OCI-LY3 (cell line): ENCODE measurements around the gene CABS1.

Experiments used
- H2AFZ ChIP-seq: fragments of 200-600, 300-600 bp; shearing (Covaris generic); 2 replicates; pipeline ENCODE4 v1.6.0; 2014; ENCODE audit warnings: antibody characterized with exemption, low read depth, low read length
- H3K27ac ChIP-seq: fragments of 200-600, 300-600 bp; sonication (generic); 2 replicates; pipeline ENCODE4 v1.5.1; 2014; ENCODE audit warnings: mild to moderate bottlenecking, low read length, moderate library complexity, mixed read lengths
- H3K27me3 ChIP-seq: fragments of 200-600, 300-600 bp; sonication (generic); 2 replicates; pipeline ENCODE4 v1.6.1; 2014; ENCODE audit warnings: low read depth, low read length, mixed read lengths
- H3K36me3 ChIP-seq: fragments of 200-600, 300-600 bp; sonication (generic); replicated peaks from 2 replicates; pipeline ENCODE3; 2014; ENCODE audit warnings: low read depth, low read length, mixed read lengths
- H3K4me1 ChIP-seq: fragments of 300-600, 200-600 bp; sonication (generic); 2 replicates; pipeline ENCODE4 v1.6.1; 2014; ENCODE audit warnings: low read length, mixed read lengths
- H3K4me2 ChIP-seq: fragments of 200-600, 300-600 bp; sonication (generic); 2 replicates; pipeline ENCODE4 v1.6.1; 2014; ENCODE audit warnings: low read length, mixed read lengths
- H3K4me3 ChIP-seq: fragments of 300-600, 200-600 bp; sonication (generic); 2 replicates; pipeline ENCODE4 v1.5.1; 2014; ENCODE audit warnings: antibody characterized with exemption, mild to moderate bottlenecking, low read length, moderate library complexity
- H3K79me2 ChIP-seq: fragments of 300-600, 200-600 bp; shearing (Covaris generic); 2 replicates; pipeline ENCODE4 v1.6.1; 2014; ENCODE audit warnings: mild to moderate bottlenecking, low read length, mixed read lengths
- H3K9ac ChIP-seq: fragments of 300-600, 200-600 bp; shearing (Covaris generic); 2 replicates; pipeline ENCODE4 v1.6.0; 2014; ENCODE audit warnings: mild to moderate bottlenecking, low read length, moderate library complexity
- H3K9me3 ChIP-seq: fragments of 200-600, 300-600 bp; shearing (Covaris generic); 2 replicates; pipeline ENCODE4 v1.6.1; 2014; ENCODE audit warnings: low read length, mixed read lengths; ENCODE audit not compliant: insufficient read depth
- H4K20me1 ChIP-seq: fragments of 200-600, 300-600 bp; sonication (generic); 2 replicates; pipeline ENCODE4 v1.6.1; 2016; ENCODE audit warnings: low read length, mixed read lengths; ENCODE audit not compliant: insufficient read depth
- EZH2phosphoT487 ChIP-seq: fragments of 200-600 bp; shearing (Covaris generic); IDR thresholded peaks from 2 replicates; pipeline ENCODE4 v1.6.1; 2018; ENCODE audit warnings: antibody characterized with exemption, mixed run types, low read depth
- TF ChIP-seq, protein P1 (sequence below): fragments of 200-600, 300-600 bp; sonication (generic); IDR thresholded peaks from 2 replicates; pipeline ENCODE4 v1.5.1; 2014; ENCODE audit warnings: antibody characterized with exemption, low read length, low read depth

CABS1 gene

DNA sequence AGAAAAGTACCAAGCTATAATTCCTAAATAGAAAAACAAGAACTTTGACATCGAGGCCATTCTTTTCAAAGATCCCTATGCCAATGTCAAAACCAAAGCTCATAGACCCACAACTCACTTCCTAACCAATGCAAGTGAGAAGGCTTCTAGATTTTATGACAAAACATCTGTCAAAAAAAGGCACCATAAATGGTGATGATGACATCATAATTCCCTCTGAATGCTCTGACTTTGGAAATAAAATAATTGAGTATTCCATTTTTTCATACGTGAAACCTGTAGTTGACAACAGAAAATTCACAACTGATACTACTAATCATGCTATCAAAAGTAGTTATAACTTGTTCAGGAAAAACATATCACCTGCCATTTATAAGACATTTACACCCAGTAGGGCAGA, 8.7 kb upstream of the CABS1 start:
- no peaks in the 10 kb centered on the region for H4K20me1 ChIP-seq
- no peak overlapping the region for H3K4me2 ChIP-seq
- H3K4me1 ChIP-seq, result no peaks in the 10 kb centered on the region
- H3K9me3 ChIP-seq, result no peaks in the 10 kb centered on the region
- no peak overlapping the region for H3K4me3 ChIP-seq
- H2AFZ ChIP-seq, result no peak overlapping the region
- no peaks in the 10 kb centered on the region for H3K36me3 ChIP-seq
- H3K9ac ChIP-seq, result no peak overlapping the region
- no peaks in the 10 kb centered on the region for H3K79me2 ChIP-seq
- no peaks in the 10 kb centered on the region for H3K27me3 ChIP-seq
- no peak overlapping the region for H3K27ac ChIP-seq
- no peak for TF ChIP-seq EZH2phosphoT487
- TF ChIP-seq, protein P1, sequence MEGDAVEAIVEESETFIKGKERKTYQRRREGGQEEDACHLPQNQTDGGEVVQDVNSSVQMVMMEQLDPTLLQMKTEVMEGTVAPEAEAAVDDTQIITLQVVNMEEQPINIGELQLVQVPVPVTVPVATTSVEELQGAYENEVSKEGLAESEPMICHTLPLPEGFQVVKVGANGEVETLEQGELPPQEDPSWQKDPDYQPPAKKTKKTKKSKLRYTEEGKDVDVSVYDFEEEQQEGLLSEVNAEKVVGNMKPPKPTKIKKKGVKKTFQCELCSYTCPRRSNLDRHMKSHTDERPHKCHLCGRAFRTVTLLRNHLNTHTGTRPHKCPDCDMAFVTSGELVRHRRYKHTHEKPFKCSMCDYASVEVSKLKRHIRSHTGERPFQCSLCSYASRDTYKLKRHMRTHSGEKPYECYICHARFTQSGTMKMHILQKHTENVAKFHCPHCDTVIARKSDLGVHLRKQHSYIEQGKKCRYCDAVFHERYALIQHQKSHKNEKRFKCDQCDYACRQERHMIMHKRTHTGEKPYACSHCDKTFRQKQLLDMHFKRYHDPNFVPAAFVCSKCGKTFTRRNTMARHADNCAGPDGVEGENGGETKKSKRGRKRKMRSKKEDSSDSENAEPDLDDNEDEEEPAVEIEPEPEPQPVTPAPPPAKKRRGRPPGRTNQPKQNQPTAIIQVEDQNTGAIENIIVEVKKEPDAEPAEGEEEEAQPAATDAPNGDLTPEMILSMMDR, result no peak

DNA sequence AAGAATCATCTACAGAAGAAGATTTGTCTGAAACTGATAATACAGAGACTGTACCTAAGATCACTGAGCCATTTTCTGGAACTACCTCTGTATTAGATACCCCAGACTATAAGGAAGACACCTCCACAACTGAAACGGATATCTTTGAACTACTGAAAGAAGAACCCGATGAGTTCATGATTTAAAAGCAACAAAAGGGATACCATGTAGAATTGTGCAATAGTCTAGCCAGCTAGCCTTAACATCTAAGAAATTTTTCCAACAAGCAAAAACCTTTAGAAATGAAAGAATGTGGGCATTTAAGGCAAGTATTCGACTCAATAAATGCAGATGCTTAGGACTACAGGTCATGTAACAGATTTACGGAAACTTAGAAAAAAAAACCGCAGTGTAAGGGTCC, 1.3 kb downstream of the CABS1 start:
- Histone ChIP-seq H3K27me3 (no peaks in the 10 kb centered on the region), H3K4me2 (no peak overlapping the region), H3K9ac (no peak overlapping the region), H2AFZ (no peak overlapping the region), H3K36me3 (no peaks in the 10 kb centered on the region), H3K9me3 (no peaks in the 10 kb centered on the region), H4K20me1 (no peaks in the 10 kb centered on the region), H3K4me1 (no peaks in the 10 kb centered on the region), H3K27ac (no peak overlapping the region), H3K79me2 (no peaks in the 10 kb centered on the region), H3K4me3 (no peak overlapping the region)
- no peak for TF ChIP-seq EZH2phosphoT487
- TF ChIP-seq, protein P1, result no peak

DNA sequence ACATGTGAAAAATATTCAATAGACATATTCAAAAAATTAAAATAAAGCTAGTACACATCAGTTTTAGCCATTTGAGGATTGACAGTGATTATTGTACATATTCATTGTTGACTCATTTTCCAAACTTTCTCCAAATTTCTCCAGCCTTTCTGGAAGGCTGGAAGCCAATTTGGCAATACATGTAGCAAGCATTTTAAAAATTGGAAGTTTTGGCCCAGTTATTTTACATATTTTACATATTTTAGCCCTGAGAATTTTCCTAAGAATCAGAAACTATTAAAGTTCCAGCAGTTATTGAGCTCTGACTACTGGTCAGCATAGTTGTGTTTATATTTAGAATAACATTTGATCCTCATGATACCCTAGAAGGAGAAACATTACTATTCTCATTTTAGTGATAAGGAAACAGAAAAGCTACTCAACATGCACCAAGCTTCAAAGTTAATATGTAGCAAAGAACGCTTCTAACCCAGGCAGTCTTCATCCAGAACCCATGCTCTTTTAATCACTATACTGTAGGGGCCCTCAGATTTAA, 3.2 kb downstream of the CABS1 start:
- Histone ChIP-seq H3K36me3 (no peaks in the 10 kb centered on the region), H4K20me1 (no peaks in the 10 kb centered on the region), H3K4me1 (no peaks in the 10 kb centered on the region), H2AFZ (no peak overlapping the region), H3K27ac (no peak overlapping the region), H3K9me3 (no peaks in the 10 kb centered on the region), H3K27me3 (no peaks in the 10 kb centered on the region), H3K9ac (no peak overlapping the region), H3K79me2 (no peaks in the 10 kb centered on the region), H3K4me3 (no peak overlapping the region), H3K4me2 (no peak overlapping the region)
- TF ChIP-seq, protein P1, result no peak
- no peak for TF ChIP-seq EZH2phosphoT487

DNA sequence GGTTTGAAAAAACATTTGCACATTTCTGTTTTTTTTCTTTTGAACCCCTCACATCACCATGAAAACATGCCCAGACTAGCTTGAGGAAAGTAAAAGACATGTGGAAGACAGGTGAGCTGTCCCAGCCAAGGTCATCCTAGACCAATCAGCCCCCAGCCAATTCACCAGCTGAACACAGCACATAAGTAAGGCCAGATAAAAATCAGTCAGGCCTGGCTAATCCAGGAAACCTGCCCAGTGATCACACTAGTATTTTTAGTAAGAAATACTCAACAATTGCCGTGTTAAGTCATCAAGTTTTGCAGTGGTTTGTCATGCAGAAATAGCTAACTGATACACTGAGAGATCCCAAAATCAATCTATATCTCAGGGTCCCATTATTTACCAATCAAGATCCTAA, 21.4 kb downstream of the CABS1 start:
- TF ChIP-seq, protein P1, result no peak
- TF ChIP-seq EZH2phosphoT487, result no peak
- no peaks in the 10 kb centered on the region for H3K27me3 ChIP-seq
- H3K9ac ChIP-seq, result no peak overlapping the region
- peaks cover 17% of the 10 kb centered on the region for H3K4me1 ChIP-seq
- H2AFZ ChIP-seq, result no peak overlapping the region
- no peak overlapping the region for H3K4me2 ChIP-seq
- no peaks in the 10 kb centered on the region for H3K9me3 ChIP-seq
- H3K27ac ChIP-seq, result no peak overlapping the region
- no peaks in the 10 kb centered on the region for H4K20me1 ChIP-seq
- no peak overlapping the region for H3K4me3 ChIP-seq
- no peaks in the 10 kb centered on the region for H3K36me3 ChIP-seq
- no peaks in the 10 kb centered on the region for H3K79me2 ChIP-seq
